ENCODE results near the gene DNMT1.

The DNMT1 gene

DNA sequence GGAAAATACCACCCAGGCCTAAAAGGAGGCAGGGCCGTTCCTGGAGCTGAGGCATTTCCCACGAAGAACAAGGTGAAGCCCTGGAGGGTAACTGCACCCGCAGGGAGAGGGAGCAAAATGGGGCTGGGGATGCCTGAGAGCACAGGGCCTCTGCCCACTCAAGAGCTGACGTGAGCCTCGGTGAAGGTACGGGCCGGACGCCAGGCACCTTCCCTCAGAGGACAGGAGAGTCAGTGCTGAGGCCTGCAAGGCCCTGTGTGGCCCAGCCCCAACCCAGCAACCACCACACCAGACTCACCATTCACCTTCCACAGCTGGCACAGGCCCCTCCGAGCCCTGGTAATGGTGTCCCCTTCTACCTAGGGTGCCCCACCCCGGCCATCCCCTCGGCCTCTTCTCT is 36.3 kb downstream of the DNMT1 start:
- DNase-seq (ENCODE audit: low read depth, low spot score) = no peak
- in situ Hi-C loops (cut with HindIII; ENCODE audit: low sequenced_read_pairs) = no loop called here
- H3K4me3 ChIP-seq (ENCODE audit: low read depth, low read length) = no peak overlapping the region
- no peak for TF ChIP-seq CTCF (IDR thresholded peaks at IDR 0.05; ENCODE audit: low read depth, low read length)

DNA sequence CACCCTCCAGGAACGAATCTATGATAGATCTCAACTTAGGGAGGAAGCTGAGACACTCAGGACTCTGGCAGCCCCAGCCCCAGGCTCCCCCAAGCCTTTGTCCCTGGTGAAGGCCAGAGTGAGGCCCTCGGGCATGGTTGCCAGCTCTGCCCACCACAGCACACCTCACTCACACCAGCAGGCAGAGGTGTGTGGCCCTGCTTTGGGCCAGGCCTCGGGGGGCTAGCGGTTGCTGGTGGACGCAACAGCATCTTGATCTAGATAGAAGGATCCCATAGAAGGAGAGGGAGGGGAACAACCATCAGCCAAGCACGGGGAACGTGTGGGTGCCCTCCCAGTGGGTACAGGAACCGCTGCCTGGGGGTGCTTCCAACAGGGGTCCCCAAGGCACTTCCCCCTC is 36.7 kb downstream of the DNMT1 start:
- no peak for DNase-seq (ENCODE audit: low read depth, low spot score)
- in situ Hi-C loops (cut with HindIII; ENCODE audit: low sequenced_read_pairs) = no loop called here
- no peak for TF ChIP-seq CTCF (IDR thresholded peaks at IDR 0.05; ENCODE audit: low read depth, low read length)
- no peak overlapping the region for H3K4me3 ChIP-seq (ENCODE audit: low read depth, low read length)

DNA sequence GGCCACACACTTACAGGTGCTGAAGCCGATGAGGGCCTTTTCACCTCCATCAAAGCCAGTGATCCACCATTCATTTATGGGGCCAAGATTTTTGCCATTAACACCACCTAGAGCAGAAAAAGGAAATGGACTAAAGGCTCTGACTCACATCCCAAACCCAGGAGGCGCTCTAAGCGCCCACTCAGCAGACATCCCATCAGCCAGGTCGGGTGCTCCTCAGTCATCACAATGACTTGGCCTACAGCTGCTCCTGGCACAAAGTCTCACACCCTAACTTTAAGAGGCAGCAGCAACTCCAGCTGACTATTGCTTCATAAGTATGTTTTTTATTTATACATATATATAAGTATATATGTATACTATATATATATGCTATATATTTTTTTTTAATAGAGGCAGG is 38.9 kb downstream of the DNMT1 start:
- no peak overlapping the region for H3K4me3 ChIP-seq (ENCODE audit: low read depth, low read length)
- no peak for TF ChIP-seq CTCF (IDR thresholded peaks at IDR 0.05; ENCODE audit: low read depth, low read length)
- in situ Hi-C loops (cut with HindIII; ENCODE audit: low sequenced_read_pairs) = no loop called here
- DNase-seq (ENCODE audit: low read depth, low spot score) = no peak

DNA sequence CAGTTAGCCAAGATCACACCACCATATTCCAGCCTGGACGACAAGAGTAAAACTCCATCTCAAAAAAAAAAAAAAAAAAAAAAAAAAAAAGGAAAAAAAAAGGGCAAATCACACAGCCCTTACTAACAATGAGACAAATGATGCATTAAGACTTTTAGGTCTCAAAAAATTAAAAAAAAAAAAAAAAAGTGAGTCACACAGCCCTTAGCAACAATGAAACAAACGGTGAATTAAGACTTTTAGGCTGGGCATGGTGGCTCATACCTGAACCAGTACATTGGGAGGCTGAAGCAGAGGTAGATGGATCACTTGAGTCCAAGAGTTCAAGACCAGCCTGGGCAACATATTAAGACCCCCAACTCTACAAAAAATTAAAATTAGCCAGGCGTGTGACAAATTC is 42.7 kb downstream of the DNMT1 start:
- in situ Hi-C loops (cut with HindIII; ENCODE audit: low sequenced_read_pairs) = no loop called here
- no peak for DNase-seq (ENCODE audit: low read depth, low spot score)
- TF ChIP-seq CTCF (IDR thresholded peaks at IDR 0.05; ENCODE audit: low read depth, low read length) = no peak
- H3K4me3 ChIP-seq (ENCODE audit: low read depth, low read length) = no peak overlapping the region

DNA sequence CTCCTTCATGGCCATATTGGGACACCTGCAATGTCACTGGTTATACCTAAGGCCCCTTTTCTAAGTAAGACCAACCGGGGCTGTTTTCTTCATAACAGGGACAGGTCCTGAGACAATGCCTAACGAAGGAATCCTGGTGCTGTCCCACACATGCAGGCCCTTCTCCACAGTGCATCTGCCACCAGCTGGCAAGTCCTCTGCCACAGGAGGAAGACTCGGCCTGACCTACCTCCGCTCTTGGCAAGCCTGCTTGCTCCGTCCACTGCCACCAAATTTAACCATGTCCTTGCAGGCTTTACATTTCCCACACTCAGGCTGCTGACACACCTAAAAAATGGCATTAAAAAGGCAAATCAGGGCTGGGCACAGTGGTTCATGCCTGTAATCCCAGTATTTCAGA is 43.2 kb downstream of the DNMT1 start:
- DNase-seq (ENCODE audit: low read depth, low spot score) = no peak
- in situ Hi-C loops (cut with HindIII; ENCODE audit: low sequenced_read_pairs) = no loop called here
- no peak for TF ChIP-seq CTCF (IDR thresholded peaks at IDR 0.05; ENCODE audit: low read depth, low read length)

GRCh38 chr19:10149427-10149826 is 45.3 kb downstream of the DNMT1 start:
- in situ Hi-C loops (cut with HindIII; ENCODE audit: low sequenced_read_pairs) = no loop called here
- no peak for TF ChIP-seq CTCF (IDR thresholded peaks at IDR 0.05; ENCODE audit: low read depth, low read length)
- H3K4me3 ChIP-seq (ENCODE audit: low read depth, low read length) = no peak overlapping the region
- DNase-seq (ENCODE audit: low read depth, low spot score) = no peak

More for the DNA sequence above, 43.2 kb downstream of the DNMT1 start:
- H3K4me3 ChIP-seq (ENCODE audit: low read depth, low read length) = no peak overlapping the region

GRCh38 chr19:10146142-10146541 is 48.6 kb downstream of the DNMT1 start:
- H3K4me3 ChIP-seq (ENCODE audit: low read depth, low read length) = no peak overlapping the region
- in situ Hi-C loops (cut with HindIII; ENCODE audit: low sequenced_read_pairs) = no loop called here

More at GRCh38 chr19:10146142-10146541, 48.6 kb downstream of the DNMT1 start:
- no peak for TF ChIP-seq CTCF (IDR thresholded peaks at IDR 0.05; ENCODE audit: low read depth, low read length)
- no peak for DNase-seq (ENCODE audit: low read depth, low spot score)

Data from astrocyte of the spinal cord (primary cell).